GM12878 (cell line): ENCODE measurements around the gene FLT4. TPM values are rescaled to one million over a fixed set of nuclear protein-coding genes. Genes with fewer than 3 reads are reported as not detected.

Experiments used
- ATAC-seq: fragments of 200-7000 bp; cut with Tn5 transposase; 3 replicates; pipeline ENCODE4 v1.9.1; 2020; ENCODE audit warnings: mild to moderate bottlenecking, moderate library complexity
- BruUV-seq: library from RNA; stranded (reverse); fragments of 400-500 nt; replicated peaks from 2 replicates; lab custom pipeline; 2021; lab: Mats Ljungman, UMichigan
- CTCF ChIA-PET: fragments of 300-600 bp; sonication (Branson Sonifier 250); formaldehyde crosslinking; extraction: SDS; loops from one replicate; lab custom pipeline; 2021; ENCODE audit warnings: inconsistent platforms; lab: Yijun Ruan, JAX
- POLR2A ChIA-PET: fragments of 350-600 bp; formaldehyde crosslinking; extraction: SDS; loops from one replicate; lab custom pipeline; 2021; ENCODE audit warnings: inconsistent platforms; lab: Charles Lee
- RAD21 ChIA-PET: fragments of 300-600 bp; sonication (Branson Sonifier 250); formaldehyde crosslinking; loops from one replicate; lab custom pipeline; 2023; ENCODE audit warnings: antibody characterized with exemption; ENCODE audit not compliant: unreplicated experiment; lab: Charles Lee
- SMC1A ChIA-PET: fragments of 300-600 bp; sonication (Branson Sonifier 250); formaldehyde crosslinking; loops from one replicate; lab custom pipeline; 2023; ENCODE audit not compliant: unreplicated experiment, uncharacterized antibody; lab: Charles Lee
- DNase-seq: peaks from one replicate; pipeline ENCODE4 v3.0.0-alpha.2; 2011; ENCODE audit warnings: low read depth, low spot score
- FAIRE-seq: peaks from 3 replicates; lab custom pipeline; 2011; peaks lifted over from hg19 to GRCh38; lab: Jason Lieb, UNC
- H2AFZ ChIP-seq: 2 replicates; pipeline ENCODE4 v1.6.0; 2011; ENCODE audit warnings: low read depth, low read length, control low read depth; ENCODE audit not compliant: control insufficient read depth
- H3K27ac ChIP-seq: 2 replicates; pipeline ENCODE4 v1.5.1; 2011; ENCODE audit warnings: control low read depth; ENCODE audit not compliant: control insufficient read depth, insufficient read depth
- H3K27me3 ChIP-seq, 2 experiments: replicated peaks in 1 of 2; 2 replicates each; pipeline versions ENCODE4 v1.6.0 to v1.6.1; 2011; ENCODE audit warnings: low read length in 1 of 2; ENCODE audit not compliant: control insufficient read depth in 2 of 2, insufficient read depth in 2 of 2
- H3K36me3 ChIP-seq, 2 experiments: 2 replicates each; pipeline ENCODE4 v1.5.1; 2011; ENCODE audit warnings: low read length in 1 of 2; ENCODE audit not compliant: control insufficient read depth in 2 of 2, insufficient read depth in 2 of 2
- H3K4me1 ChIP-seq: 2 replicates; pipeline ENCODE4 v1.6.1; 2011; ENCODE audit warnings: mild to moderate bottlenecking, low read length, moderate library complexity, mixed read lengths; ENCODE audit not compliant: control insufficient read depth, insufficient read depth
- H3K4me2 ChIP-seq: 2 replicates; pipeline ENCODE4 v1.6.0; 2011; ENCODE audit warnings: control low read depth; ENCODE audit not compliant: control insufficient read depth, insufficient read depth
- H3K4me3 ChIP-seq: fragments of 200-600 bp; sonication (generic); 2 replicates; pipeline ENCODE4 v1.5.1; 2016
- H3K79me2 ChIP-seq: 2 replicates; pipeline ENCODE4 v1.6.0; 2011; ENCODE audit warnings: low read length; ENCODE audit not compliant: control insufficient read depth, insufficient read depth
- H3K9ac ChIP-seq: 2 replicates; pipeline ENCODE4 v1.8.0; 2011; ENCODE audit warnings: low read length, control low read depth, mixed read lengths; ENCODE audit not compliant: control insufficient read depth, insufficient read depth
- H3K9me3 ChIP-seq: replicated peaks from 3 replicates; pipeline ENCODE4 v1.5.1; 2011; ENCODE audit warnings: mild to moderate bottlenecking, low read length; ENCODE audit not compliant: control insufficient read depth, insufficient read depth
- H4K20me1 ChIP-seq: 2 replicates; pipeline ENCODE4 v1.6.0; 2011; ENCODE audit not compliant: control insufficient read depth, insufficient read depth
- ATF7 ChIP-seq: fragments of 450-650 bp; IDR thresholded peaks from 2 replicates; pipeline ENCODE4 v1.6.1; 2016; ENCODE audit warnings: low read depth, mild to moderate bottlenecking
- BCL11A ChIP-seq: IDR thresholded peaks from 2 replicates; pipeline ENCODE4 v1.6.1; 2011; ENCODE audit warnings: low read depth, low read length
- BCLAF1 ChIP-seq: fragments of 450-650 bp; IDR thresholded peaks from 2 replicates; pipeline ENCODE4 v1.6.1; 2017; ENCODE audit warnings: antibody characterized with exemption, mild to moderate bottlenecking, moderate library complexity
- CBX5 ChIP-seq: sonication (generic); IDR thresholded peaks from 2 replicates; pipeline ENCODE4 v1.6.1; 2016; ENCODE audit warnings: low read depth, moderate library complexity, mild to moderate bottlenecking, inconsistent platforms
- CTCF ChIP-seq, 3 experiments: IDR thresholded peaks in 2 of 3; conservative IDR thresholded peaks in 1 of 3; 2 replicates each; pipeline ENCODE4 v1.5.1; 2011; ENCODE audit warnings: low read depth in 3 of 3, low read length in 3 of 3, mild to moderate bottlenecking in 3 of 3, control low read depth in 2 of 3, moderate library complexity in 2 of 3, inconsistent platforms in 1 of 3, mixed read lengths in 1 of 3; ENCODE audit not compliant: control insufficient read depth in 2 of 3, insufficient read depth in 1 of 3; ENCODE audit errors: extremely low read depth in 1 of 3
- NBN ChIP-seq: fragments of 450-650 bp; IDR thresholded peaks from 2 replicates; pipeline ENCODE4 v1.6.1; 2016
- NR2C2 ChIP-seq: IDR thresholded peaks from 2 replicates; pipeline ENCODE4 v1.6.1; 2011; ENCODE audit warnings: borderline replicate concordance, low read depth; ENCODE audit not compliant: control insufficient read depth, insufficient read length
- POLR2A ChIP-seq: IDR thresholded peaks from 2 replicates; pipeline ENCODE4 v1.6.1; 2011; ENCODE audit warnings: low read depth, mild to moderate bottlenecking, low read length
- PRDM15 ChIP-seq: fragments of 450-650 bp; formaldehyde crosslinking; IDR thresholded peaks from 2 replicates; pipeline ENCODE4 v1.4.0; 2020; ENCODE audit warnings: mild to moderate bottlenecking, moderate library complexity
- RB1 ChIP-seq: fragments of 450-650 bp; formaldehyde crosslinking; IDR thresholded peaks from 2 replicates; pipeline ENCODE4 v1.6.1; 2017; ENCODE audit warnings: mild to moderate bottlenecking, borderline replicate concordance
- RUNX3 ChIP-seq: IDR thresholded peaks from 2 replicates; pipeline ENCODE4 v1.6.1; 2012; ENCODE audit warnings: low read length, inconsistent platforms
- SIX5 ChIP-seq: IDR thresholded peaks from 2 replicates; pipeline ENCODE4 v1.6.1; 2011; ENCODE audit warnings: mild to moderate bottlenecking, low read depth, low read length, moderate library complexity; ENCODE audit not compliant: severe bottlenecking
- SRF ChIP-seq, 2 experiments: IDR thresholded peaks; 2 replicates each; pipeline ENCODE4 v1.6.1; 2011; ENCODE audit warnings: low read depth in 2 of 2, low read length in 2 of 2, mild to moderate bottlenecking in 1 of 2, moderate library complexity in 1 of 2
- ZNF274 ChIP-seq: IDR thresholded peaks from one replicate; pipeline ENCODE4 v1.8.0; 2011; ENCODE audit not compliant: insufficient read length, insufficient read depth
- WGBS: methylation state at CpG from one replicate; pipeline ENCODE4 v1.1.6; 2016; ENCODE audit warnings: low lambda C conversion rate; ENCODE audit not compliant: insufficient replicate concordance, insufficient coverage; ENCODE audit errors: missing lambda C conversion rate; 5-methylcytosine and 5-hydroxymethylcytosine counted together
- in situ Hi-C: fragments of 300-500 bp; cut with MboI; formaldehyde crosslinking; loops from 9 replicates; pipeline ENCODE4 v1.14.3; 2018; ENCODE audit warnings: mixed read lengths
- intact Hi-C: fragments of 100-400 bp; cut with micrococcal nuclease; formaldehyde crosslinking; loops from one replicate; pipeline ENCODE4 v1.14.2; 2022; ENCODE audit not compliant: unreplicated experiment
- polyA plus RNA-seq, 11 experiments: library from polyadenylated mRNA; depleted of rRNA in 4 of 11; unstranded in 6 of 11; stranded (reverse) in 5 of 11; fragments of >200 nt; fragmentation: Nextera tagmentation in 4 of 11; fragmentation: Illumina TruSeq in 1 of 11; extraction: Ambion mirVana in 4 of 11; extraction: Trizol in 1 of 11; gene quantifications; 1 replicate in 1 of 11; 2 replicates in 10 of 11; pipeline versions ENCODE4 v1.2.1 to v1.2.3, GENCODE V29; 2011 to 2016; ENCODE audit warnings: inconsistent platforms in 2 of 11, missing spikeins in 2 of 11, low read depth in 1 of 11
- total RNA-seq, 4 experiments: library from RNA; depleted of rRNA in 3 of 4; stranded (reverse); fragments of >200 nt in 3 of 4; fragmentation: Illumina TruSeq in 1 of 4; extraction: Trizol in 1 of 4; gene quantifications; 2 replicates each; pipeline versions ENCODE4 v1.2.1 to v1.2.3, GENCODE V29; 2013 to 2021

FLT4 gene
- total and polyA plus RNA-seq, 10 of the 15 experiments (the other 5 are each of a cell fraction or from before 2014, with no cell fraction given): 0.18 TPM; not detected in 9

- Histone ChIP-seq H3K9me3 (no peaks in the 10 kb centered on the region), H3K4me2 (no peak overlapping the region), H3K4me1 (no peaks in the 10 kb centered on the region), H3K9ac (no peak overlapping the region), H3K36me3 (no peaks in the 10 kb centered on the region), H3K27me3 (peaks cover 0 to 4% of the 10 kb centered on the region in 2 experiments; a peak in 2 of 4 replicates), H3K27ac (no peak overlapping the region), H3K79me2 (no peaks in the 10 kb centered on the region), H3K4me3 (no peak overlapping the region), H4K20me1 (no peaks in the 10 kb centered on the region), H2AFZ (no peak overlapping the region)
- no peak for FAIRE-seq
- ChIA-PET POLR2A (no interaction called here), CTCF (interaction anchor here (1.0 kb wide), 1 partner anchor 37 kb away, joined by 3 read pairs; no protein-coding TSS in a partner anchor), RAD21 (no interaction called here), SMC1A (no interaction called here)
- in situ Hi-C loops: no loop called here
- WGBS: 54% methylated on average over 9 of the region's 9 CpGs
- DNase-seq: no peak
- no TSS peak for BruUV-seq
- no peak for ATAC-seq
- intact Hi-C loops: no loop called here
- no peak for TF ChIP-seq CBX5
- no peak for TF ChIP-seq SRF (IDR thresholded peaks at IDR 0.05; ENCODE audit: low read depth in 2 of 2, low read length in 2 of 2)
- no peak for TF ChIP-seq NBN
- no peak for TF ChIP-seq RUNX3
- no peak for TF ChIP-seq BCLAF1
- no peak for TF ChIP-seq ZNF274
- TF ChIP-seq POLR2A: no peak
- no peak for TF ChIP-seq ATF7
- no peak for TF ChIP-seq SIX5
- TF ChIP-seq CTCF (IDR thresholded peaks at IDR 0.05 in 2 of 3, conservative IDR thresholded peaks at IDR 0.05 in 1 of 3; ENCODE audit: control insufficient read depth in 2 of 3, extremely low read depth in 1 of 3, insufficient read depth in 1 of 3, low read depth in 3 of 3, low read length in 3 of 3): no peak
- TF ChIP-seq RB1: no peak
- no peak for TF ChIP-seq BCL11A
- TF ChIP-seq PRDM15: no peak
- no peak for TF ChIP-seq NR2C2
These were observed 6.6 kb downstream of the FLT4 start for GRCh38 chr5:180642779-180643178.
